Immature natural killer cell (primary cell): ENCODE measurements around the gene TES. TPM values are rescaled to one million over a fixed set of nuclear protein-coding genes. Genes with fewer than 3 reads are reported as not detected.
"Not testable (repeated sequence)": the region's sequence is repeated elsewhere in the genome, so short reads cannot be mapped to it uniquely, and the experiment has no call there.

Source experiments
- DNase-seq, 3 donors: peaks; one replicate each; pipeline ENCODE4 v3.0.0; 2022; ENCODE audit warnings: mixed read lengths in 1 of 3
- H3K27ac Mint-ChIP-seq, 6 donors: one replicate each; pipeline ENCODE4 v1.8.0; 2020; ENCODE audit warnings: mixed read lengths in 6 of 6, mild to moderate bottlenecking in 5 of 6, inconsistent platforms in 4 of 6, moderate library complexity in 3 of 6
- H3K27me3 Mint-ChIP-seq, 3 donors: one replicate each; pipeline ENCODE4 v1.8.0; 2020 to 2021; ENCODE audit warnings: low read depth in 3 of 3, mild to moderate bottlenecking in 3 of 3, mixed read lengths in 3 of 3, moderate library complexity in 3 of 3, inconsistent platforms in 1 of 3
- H3K36me3 Mint-ChIP-seq, 3 donors: one replicate each; pipeline ENCODE4 v1.8.0; 2020; ENCODE audit warnings: mixed read lengths in 3 of 3, inconsistent platforms in 2 of 3, mild to moderate bottlenecking in 2 of 3
- H3K4me1 Mint-ChIP-seq, 2 donors: one replicate each; pipeline ENCODE4 v1.8.0; 2020; ENCODE audit warnings: inconsistent platforms in 2 of 2, mild to moderate bottlenecking in 2 of 2, mixed read lengths in 2 of 2, moderate library complexity in 1 of 2
- H3K4me3 Mint-ChIP-seq, 5 donors: one replicate each; pipeline ENCODE4 v1.8.0; 2020; ENCODE audit warnings: mild to moderate bottlenecking in 5 of 5, mixed read lengths in 5 of 5, inconsistent platforms in 3 of 5, moderate library complexity in 3 of 5
- H3K9me3 Mint-ChIP-seq, 6 donors: one replicate each; pipeline ENCODE4 v1.8.0; 2020; ENCODE audit warnings: mild to moderate bottlenecking in 6 of 6, mixed read lengths in 6 of 6, inconsistent platforms in 4 of 6, moderate library complexity in 3 of 6
- polyA plus RNA-seq, 3 donors: library from polyadenylated mRNA; unstranded; fragments of 300-500 nt; fragmentation: Illumina TruSeq; gene quantifications; one replicate each; pipeline ENCODE4 v1.2.3, GENCODE V29; 2021

TES gene
- polyA plus RNA-seq, 3 donors from 2014 or later, result 235 to 402 (median 325) TPM

- Mint-ChIP-seq H3K27me3 (peaks cover 0 to 9% (median 5%) of the 10 kb centered on the region in 3 donors), H3K27ac (no peak overlapping the region), H3K4me3 (no peak overlapping the region), H3K36me3 (no peaks in the 10 kb centered on the region), H3K4me1 (no peaks in the 10 kb centered on the region), H3K9me3 (peaks cover 0 to 18% (median 8%) of the 10 kb centered on the region in 6 donors)
- no peak for DNase-seq
Measured at GRCh38 chr7:116293633-116294032, 83.3 kb downstream of the TES start.

GRCh38 chr7:116295903-116296302 lies 85.6 kb downstream of the TES start:
- H3K36me3 Mint-ChIP-seq, result not testable (repeated sequence)

GRCh38 chr7:116298055-116298454 lies 87.7 kb downstream of the TES start:
- H3K9me3 Mint-ChIP-seq, result peaks cover 0 to 5% (median under 1%) of the 10 kb centered on the region in 6 donors
- no peak overlapping the region for H3K27ac Mint-ChIP-seq
- H3K36me3 Mint-ChIP-seq, result no peaks in the 10 kb centered on the region
- no peaks in the 10 kb centered on the region for H3K4me1 Mint-ChIP-seq
- H3K27me3 Mint-ChIP-seq, result peaks cover 0 to 12% (median 5%) of the 10 kb centered on the region in 3 donors
- DNase-seq, result no peak
- no peak overlapping the region for H3K4me3 Mint-ChIP-seq

More at GRCh38 chr7:116295903-116296302, 85.6 kb downstream of the TES start:
- DNase-seq, H3K4me1 Mint-ChIP-seq, H3K4me3 Mint-ChIP-seq, H3K27ac Mint-ChIP-seq: not testable (repeated sequence)
- Mint-ChIP-seq H3K27me3 (peaks cover 0 to 11% (median 5%) of the 10 kb centered on the region in 3 donors), H3K9me3 (peaks cover 0 to 18% (median 8%) of the 10 kb centered on the region in 6 donors)

- H3K27me3 Mint-ChIP-seq, result peaks cover 0 to 12% (median 5%) of the 10 kb centered on the region in 3 donors
- DNase-seq, result no peak
- H3K27ac Mint-ChIP-seq, result no peak overlapping the region
- H3K4me3 Mint-ChIP-seq, result no peak overlapping the region
- H3K4me1 Mint-ChIP-seq, result no peaks in the 10 kb centered on the region
- H3K9me3 Mint-ChIP-seq, result peaks cover 0 to 5% (median 0%) of the 10 kb centered on the region in 6 donors
- no peaks in the 10 kb centered on the region for H3K36me3 Mint-ChIP-seq
Measured at GRCh38 chr7:116298576-116298975, 88.2 kb downstream of the TES start.

GRCh38 chr7:116305485-116306408 lies 95.4 kb downstream of the TES start:
- DNase-seq, result no peak
- Mint-ChIP-seq H3K27ac (no peak overlapping the region), H3K4me3 (no peak overlapping the region), H3K36me3 (no peaks in the 10 kb centered on the region), H3K4me1 (no peaks in the 10 kb centered on the region), H3K27me3 (peaks cover 0 to 6% (median 5%) of the 10 kb centered on the region in 3 donors), H3K9me3 (no peaks in the 10 kb centered on the region)

- Mint-ChIP-seq H3K27me3 (peaks cover 0 to 6% (median 5%) of the 10 kb centered on the region in 3 donors), H3K4me3 (no peak overlapping the region), H3K9me3 (no peaks in the 10 kb centered on the region), H3K27ac (no peak overlapping the region), H3K36me3 (no peaks in the 10 kb centered on the region), H3K4me1 (no peaks in the 10 kb centered on the region)
- DNase-seq, result no peak
Measured at GRCh38 chr7:116306409-116307048, 96.2 kb downstream of the TES start.

GRCh38 chr7:116307253-116307652 lies 96.9 kb downstream of the TES start:
- Mint-ChIP-seq H3K27ac (no peak overlapping the region), H3K36me3 (no peaks in the 10 kb centered on the region), H3K9me3 (no peaks in the 10 kb centered on the region), H3K27me3 (peaks cover 0 to 6% (median 5%) of the 10 kb centered on the region in 3 donors), H3K4me3 (no peak overlapping the region), H3K4me1 (no peaks in the 10 kb centered on the region)
- DNase-seq, result no peak

Other genes starting within 250 kb of the TES start
- under 1 TPM in 2 of 3 donors, not detected in 1; 0.21 to 0.31 TPM for gene TFEC, start 179.8 kb upstream of the TES start, polyA plus RNA-seq